Measurements from ENCODE around the gene MYH11.
"Not testable (repeated sequence)": the region's sequence is repeated elsewhere in the genome, so short reads cannot be mapped to it uniquely, and the experiment has no call there.

The MYH11 gene

DNA sequence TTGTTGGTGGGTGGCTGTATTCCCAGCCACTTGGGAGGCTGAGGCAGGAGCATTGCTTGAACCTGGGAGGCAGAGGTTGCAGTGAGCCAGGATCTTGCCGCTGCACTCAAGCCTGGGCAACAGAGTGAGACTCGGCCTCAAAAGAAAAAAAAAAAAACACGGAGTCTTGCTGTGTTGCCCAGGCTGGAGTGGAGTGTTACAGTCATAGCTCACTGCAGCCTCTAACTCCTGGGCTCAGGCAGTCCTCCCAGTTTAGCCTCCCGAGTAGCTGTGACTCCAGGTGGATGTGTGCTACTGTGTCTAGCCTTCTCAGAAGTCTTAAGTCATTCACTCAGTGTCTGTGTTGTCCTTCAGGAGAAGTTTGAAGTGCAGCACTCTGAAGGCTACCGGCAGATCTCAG lies 179.4 kb downstream of the MYH11 start:
- no peak for DNase-seq

DNA sequence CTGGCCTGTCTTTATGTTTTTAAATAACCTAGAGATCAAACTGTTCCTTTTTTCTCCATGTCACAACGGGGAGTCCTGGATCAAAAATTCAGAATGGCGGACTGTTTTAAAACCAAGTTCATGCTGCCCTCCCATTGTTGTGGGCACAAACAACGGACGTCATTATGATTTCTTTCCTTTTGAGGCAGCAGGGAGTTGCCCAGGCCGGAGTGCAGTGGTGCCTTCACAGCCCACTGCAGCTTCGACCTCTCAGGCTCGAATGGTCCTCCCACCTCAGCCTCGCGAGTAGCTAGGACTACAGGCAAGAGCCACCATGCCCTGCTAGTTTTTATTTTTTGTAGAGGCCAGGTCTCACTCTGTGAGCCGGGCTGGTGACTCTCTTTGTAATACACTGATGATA lies 180.3 kb downstream of the MYH11 start:
- peak in 12 of 56 donors; percentile 4 to 26 (median 12) for DNase-seq

DNA sequence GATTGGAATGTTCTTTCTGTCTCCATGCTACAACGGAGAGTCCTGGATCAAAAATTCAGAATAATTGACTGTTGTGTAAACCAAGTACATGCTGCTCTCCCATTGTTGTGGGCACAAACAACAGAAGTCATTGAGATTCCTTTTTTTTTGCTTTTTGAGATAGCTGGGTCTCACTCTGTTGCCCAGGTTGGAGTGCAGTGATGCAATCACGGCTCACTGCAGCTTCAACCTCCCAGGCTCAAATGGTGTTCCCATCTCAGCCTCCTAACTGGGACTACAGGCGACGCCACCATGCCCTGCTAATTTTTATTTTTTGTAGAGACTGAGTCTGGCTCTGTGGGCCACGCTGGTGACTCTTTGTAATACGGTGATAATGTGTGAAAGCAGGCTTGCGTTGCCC lies 182.3 kb downstream of the MYH11 start:
- DNase-seq = peak in 6 of 56 donors; percentile 6 to 26 (median 16)

- peak in 55 of 56 donors; percentile 27 to 93 (median 80) for DNase-seq
Observed at GRCh38 chr16:15672514-15673167, 184.2 kb downstream of the MYH11 start.

DNA sequence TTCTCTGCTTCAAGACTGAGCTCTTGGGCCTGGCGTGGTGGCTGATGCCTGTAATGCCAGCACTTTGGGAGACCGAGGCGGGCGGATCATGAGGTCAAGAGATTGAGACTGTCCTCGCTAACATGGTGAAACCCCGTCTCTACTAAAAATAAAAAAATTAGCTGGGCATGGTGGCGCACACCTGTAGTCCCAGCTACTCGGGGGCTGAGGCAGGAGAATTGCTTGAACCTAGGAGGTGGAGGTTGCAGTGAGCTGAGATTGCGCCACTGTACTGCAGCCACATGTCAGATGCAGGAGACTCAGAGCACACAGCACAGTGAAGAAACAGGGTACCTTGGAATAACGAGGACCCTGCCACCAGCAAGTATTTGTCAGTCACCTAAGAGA lies 184.7 kb downstream of the MYH11 start:
- DNase-seq = peak in 2 of 56 donors; percentile 24 to 31

DNA sequence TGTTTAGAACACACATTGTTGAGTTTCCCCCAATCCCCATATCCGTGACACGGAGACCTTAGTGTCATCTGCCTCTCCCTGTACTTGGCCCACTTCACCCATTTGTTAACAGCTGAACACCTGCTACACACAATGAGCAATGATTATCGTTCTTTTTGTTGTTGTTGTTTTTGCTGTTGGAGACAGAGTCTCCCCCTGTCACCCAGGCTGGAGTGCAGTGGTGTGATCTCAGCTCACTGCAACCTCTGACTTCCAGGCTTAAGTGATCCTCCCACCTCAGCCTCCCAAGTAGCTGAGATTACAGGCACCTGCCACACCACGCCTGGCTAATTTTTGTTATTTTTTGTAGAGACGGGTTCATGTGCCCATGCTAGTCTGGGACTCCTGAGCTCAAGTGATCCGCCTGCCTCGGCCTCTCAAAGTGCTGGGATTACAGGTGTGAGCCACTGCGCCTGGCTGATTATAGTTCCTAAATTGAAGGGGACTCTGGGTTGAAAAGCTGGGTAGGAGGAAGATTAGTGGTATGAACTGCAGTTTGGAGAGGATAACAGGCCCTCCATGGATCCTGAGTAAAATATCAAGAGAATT lies 185.2 kb downstream of the MYH11 start:
- peak in 2 of 56 donors; percentile 19 to 21 for DNase-seq

DNA sequence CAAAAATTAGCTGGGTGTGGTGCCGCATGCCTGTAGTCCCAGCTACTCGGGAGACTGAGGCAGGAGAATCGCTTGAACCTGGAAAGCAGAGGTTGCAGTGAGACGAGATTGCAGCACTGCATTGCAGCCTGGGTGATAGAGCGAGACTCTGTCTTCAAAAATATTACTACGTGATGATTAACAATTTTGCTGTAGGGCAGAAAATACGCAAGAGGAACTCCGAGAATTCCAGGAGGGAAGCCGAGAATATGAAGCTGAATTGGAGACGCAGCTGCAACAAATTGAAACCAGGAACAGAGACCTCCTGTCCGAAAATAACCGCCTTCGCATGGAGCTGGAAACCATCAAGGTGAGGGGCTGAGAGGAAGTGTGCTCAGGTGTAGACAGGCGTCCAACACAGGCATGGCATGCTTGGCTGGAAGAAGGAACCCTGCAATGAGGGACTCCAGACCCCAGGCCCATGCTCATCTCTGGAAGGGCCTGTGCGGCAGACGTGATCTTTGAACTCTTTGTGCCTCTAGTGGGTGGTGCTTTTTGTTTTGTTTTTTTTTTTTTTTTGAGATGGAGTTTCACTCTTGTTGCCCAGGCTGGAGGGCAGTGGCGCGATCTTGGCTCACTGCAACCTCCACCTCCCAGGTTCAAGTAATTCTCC lies 189.6 kb downstream of the MYH11 start:
- DNase-seq = no peak

GRCh38 chr16:15665107-15665506 lies 191.7 kb downstream of the MYH11 start:
- no peak for DNase-seq

DNA sequence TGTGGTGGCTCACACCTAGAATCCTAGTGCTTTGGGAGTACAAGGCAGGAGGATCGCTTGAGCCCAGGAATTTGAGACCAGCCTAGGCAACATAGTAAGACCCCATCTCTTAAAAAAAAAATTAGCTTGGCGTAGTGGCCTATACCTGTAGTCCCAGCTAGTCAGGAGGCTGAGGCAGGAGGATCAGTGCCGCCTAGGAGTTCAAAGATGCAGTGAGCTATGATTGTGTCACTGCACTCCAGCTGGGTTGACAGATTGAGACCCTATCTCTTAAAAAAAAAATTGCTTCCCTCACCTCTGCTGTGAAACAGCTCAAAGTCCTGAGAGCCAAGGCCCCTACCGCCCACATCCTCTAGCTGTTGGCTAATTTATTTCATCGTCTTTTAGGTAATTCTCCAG lies 196.6 kb downstream of the MYH11 start:
- no peak for DNase-seq

DNA sequence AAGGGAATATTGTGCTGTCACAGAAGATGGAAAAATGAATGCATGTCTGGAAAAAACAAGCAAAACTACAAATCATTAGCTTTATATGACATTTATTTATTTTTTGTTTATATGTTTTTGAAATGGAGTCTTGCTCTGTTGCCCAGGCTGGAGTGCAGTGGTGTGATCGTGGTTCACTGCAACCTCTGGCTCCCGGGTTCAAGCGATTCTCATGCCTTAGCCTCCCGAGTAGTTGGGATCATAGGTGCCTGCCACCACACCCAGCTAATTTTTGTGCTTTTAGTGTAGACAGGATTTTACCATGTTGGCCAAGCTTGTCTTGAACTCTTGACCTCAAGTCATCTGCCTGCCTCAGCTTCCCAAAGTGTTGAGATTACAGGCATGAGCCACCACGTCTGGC lies 198.3 kb downstream of the MYH11 start:
- DNase-seq = no peak

DNA sequence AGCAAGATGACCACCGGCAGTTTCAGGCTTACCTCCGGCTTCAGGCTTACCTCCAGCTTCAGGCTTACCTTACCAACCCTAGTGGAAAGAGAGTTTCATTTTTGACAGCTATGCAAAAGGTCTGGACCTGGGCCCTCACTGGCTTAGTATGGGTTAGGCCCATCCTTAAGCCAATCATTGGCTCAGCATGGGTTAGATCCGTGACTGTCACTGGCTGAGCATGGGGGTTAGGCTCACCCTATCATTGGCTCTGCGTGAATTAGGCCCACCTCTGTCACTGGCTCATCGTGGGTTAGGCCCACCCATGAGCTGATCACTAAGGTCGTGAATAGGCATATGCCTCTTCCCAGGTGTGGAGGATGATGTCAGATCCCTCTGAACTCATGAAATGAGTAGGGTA lies 198.7 kb downstream of the MYH11 start:
- DNase-seq = no peak

DNA sequence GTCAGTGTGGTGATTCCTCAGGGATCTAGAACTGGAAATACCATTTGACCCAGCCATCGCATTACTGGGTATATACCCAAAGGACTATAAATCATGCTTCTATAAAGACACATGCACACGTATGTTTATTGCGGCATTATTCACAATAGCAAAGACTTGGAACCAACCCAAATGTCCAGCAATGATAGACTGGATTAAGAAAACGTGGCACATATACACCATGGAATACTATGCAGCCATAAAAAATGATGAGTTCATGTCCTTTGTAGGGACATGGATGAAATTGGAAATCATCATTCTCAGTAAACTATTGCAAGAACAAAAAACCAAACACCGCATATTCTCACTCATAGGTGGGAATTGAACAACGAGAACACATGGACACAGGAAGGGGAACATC lies 201.3 kb downstream of the MYH11 start:
- not testable (repeated sequence) for DNase-seq

DNA sequence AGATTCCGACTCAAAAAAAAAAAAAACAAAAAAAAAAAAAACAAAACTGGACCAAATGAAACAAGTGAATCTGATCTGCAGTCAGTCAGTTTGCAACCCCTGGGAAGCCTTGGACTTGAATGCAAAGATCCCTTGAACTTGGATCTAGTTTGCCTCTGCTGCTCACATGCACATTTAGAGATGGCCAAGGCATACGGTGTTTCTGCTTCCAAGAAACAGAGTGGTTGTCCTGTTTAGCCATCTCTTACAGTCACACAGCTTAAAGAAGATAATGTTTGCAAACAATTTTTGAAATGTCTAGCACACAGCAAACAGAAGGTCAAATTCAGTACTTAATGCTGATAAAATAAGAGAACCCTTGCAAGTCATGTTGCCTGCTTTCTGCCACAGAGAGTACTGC lies 202.2 kb downstream of the MYH11 start:
- no peak for DNase-seq

DNA sequence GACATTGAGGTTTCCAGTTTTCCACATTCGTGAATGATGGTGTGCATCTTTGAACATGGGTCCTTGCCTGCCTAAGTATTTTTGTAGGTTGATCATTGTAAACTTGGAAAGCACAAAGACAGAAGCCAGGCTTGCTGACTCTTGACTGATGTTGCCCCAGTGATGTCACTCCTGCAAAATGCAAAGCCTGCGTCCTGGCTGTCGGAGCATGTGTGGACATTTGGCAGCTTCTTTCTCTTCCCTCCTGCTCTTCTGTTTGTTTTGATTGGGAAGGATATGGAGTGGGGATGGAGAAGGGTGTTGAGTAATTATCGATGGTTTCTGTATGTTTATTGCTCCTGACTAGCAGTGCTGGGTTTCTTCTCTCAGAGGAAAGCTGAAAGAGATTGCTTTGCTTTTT lies 203.6 kb downstream of the MYH11 start:
- DNase-seq = peak in 3 of 56 donors; percentile 7 to 14 (median 11)
